ENCODE measurements around the gene CXorf65.

Gene CXorf65

GRCh38 chrX:71067712-71068043 is 38.9 kb downstream of the CXorf65 start:
- Histone ChIP-seq H3K36me3 (ENCODE audit: control insufficient read depth, insufficient read depth, low read length) (no peaks in the 10 kb centered on the region), H3K9ac (no peak overlapping the region), H3K9me3 (ENCODE audit: control insufficient read depth, low read length) (no peaks in the 10 kb centered on the region), H3K27me3 (ENCODE audit: control insufficient read depth, insufficient read depth, low read length) (no peaks in the 10 kb centered on the region), H3K4me2 (ENCODE audit: low read length) (peak overlapping the region; percentile 62), H2AFZ (peak overlapping the region; percentile 85), H3K4me1 (peaks cover 4% of the 10 kb centered on the region), H3K79me2 (peaks cover 8% of the 10 kb centered on the region), H3K4me3 (ENCODE audit: low read depth, low read length) (peak overlapping the region; percentile 76), H3K27ac (peak overlapping the region; percentile 87)
- TF ChIP-seq, protein P1, sequence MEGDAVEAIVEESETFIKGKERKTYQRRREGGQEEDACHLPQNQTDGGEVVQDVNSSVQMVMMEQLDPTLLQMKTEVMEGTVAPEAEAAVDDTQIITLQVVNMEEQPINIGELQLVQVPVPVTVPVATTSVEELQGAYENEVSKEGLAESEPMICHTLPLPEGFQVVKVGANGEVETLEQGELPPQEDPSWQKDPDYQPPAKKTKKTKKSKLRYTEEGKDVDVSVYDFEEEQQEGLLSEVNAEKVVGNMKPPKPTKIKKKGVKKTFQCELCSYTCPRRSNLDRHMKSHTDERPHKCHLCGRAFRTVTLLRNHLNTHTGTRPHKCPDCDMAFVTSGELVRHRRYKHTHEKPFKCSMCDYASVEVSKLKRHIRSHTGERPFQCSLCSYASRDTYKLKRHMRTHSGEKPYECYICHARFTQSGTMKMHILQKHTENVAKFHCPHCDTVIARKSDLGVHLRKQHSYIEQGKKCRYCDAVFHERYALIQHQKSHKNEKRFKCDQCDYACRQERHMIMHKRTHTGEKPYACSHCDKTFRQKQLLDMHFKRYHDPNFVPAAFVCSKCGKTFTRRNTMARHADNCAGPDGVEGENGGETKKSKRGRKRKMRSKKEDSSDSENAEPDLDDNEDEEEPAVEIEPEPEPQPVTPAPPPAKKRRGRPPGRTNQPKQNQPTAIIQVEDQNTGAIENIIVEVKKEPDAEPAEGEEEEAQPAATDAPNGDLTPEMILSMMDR (IDR thresholded peaks at IDR 0.05): no peak

DNA sequence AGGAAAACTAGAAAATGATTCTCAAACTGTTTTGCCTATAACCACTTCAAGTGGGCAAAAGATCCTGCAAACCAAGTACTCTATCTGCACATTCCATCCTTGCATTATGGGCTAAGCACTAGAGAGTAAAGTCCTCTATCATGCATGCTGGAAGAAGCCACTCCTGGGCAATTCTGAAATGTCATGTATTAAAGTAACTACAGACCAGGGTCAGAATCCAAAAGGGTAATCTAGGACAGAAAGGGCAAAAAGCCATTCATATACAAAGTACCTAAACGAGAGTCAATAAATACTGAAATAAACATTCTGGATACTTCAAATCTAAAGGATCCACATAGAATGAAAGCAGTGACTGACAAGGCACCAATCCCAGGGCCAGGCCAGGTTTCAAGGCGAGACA is 39.5 kb downstream of the CXorf65 start:
- no peaks in the 10 kb centered on the region for H3K9me3 ChIP-seq (ENCODE audit: control insufficient read depth, low read length)
- peak overlapping the region; percentile 62 for H3K4me2 ChIP-seq (ENCODE audit: low read length)
- peak overlapping the region; percentile 87 for H3K27ac ChIP-seq
- no peaks in the 10 kb centered on the region for H3K36me3 ChIP-seq (ENCODE audit: control insufficient read depth, insufficient read depth, low read length)
- H3K4me3 ChIP-seq (ENCODE audit: low read depth, low read length): peak overlapping the region; percentile 76
- peaks cover 8% of the 10 kb centered on the region for H3K79me2 ChIP-seq
- H3K4me1 ChIP-seq: peaks cover 4% of the 10 kb centered on the region
- H3K27me3 ChIP-seq (ENCODE audit: control insufficient read depth, insufficient read depth, low read length): no peaks in the 10 kb centered on the region
- TF ChIP-seq, protein P1 (IDR thresholded peaks at IDR 0.05): no peak
- peak overlapping the region; percentile 85 for H2AFZ ChIP-seq
- H3K9ac ChIP-seq: no peak overlapping the region

- Histone ChIP-seq H3K36me3 (ENCODE audit: control insufficient read depth, insufficient read depth, low read length) (no peaks in the 10 kb centered on the region), H3K27me3 (ENCODE audit: control insufficient read depth, insufficient read depth, low read length) (no peaks in the 10 kb centered on the region), H3K79me2 (peaks cover 4% of the 10 kb centered on the region), H3K9ac (no peak overlapping the region), H2AFZ (no peak overlapping the region), H3K4me1 (peaks cover 4% of the 10 kb centered on the region), H3K4me3 (ENCODE audit: low read depth, low read length) (no peak overlapping the region), H3K9me3 (ENCODE audit: control insufficient read depth, low read length) (no peaks in the 10 kb centered on the region), H3K4me2 (ENCODE audit: low read length) (no peak overlapping the region), H3K27ac (no peak overlapping the region)
- TF ChIP-seq, protein P1 (IDR thresholded peaks at IDR 0.05): no peak
Observed at GRCh38 chrX:71060127-71060526, 46.4 kb downstream of the CXorf65 start.

- Histone ChIP-seq H3K27ac (no peak overlapping the region), H3K9me3 (ENCODE audit: control insufficient read depth, low read length) (no peaks in the 10 kb centered on the region)
- TF ChIP-seq, protein P1 (IDR thresholded peaks at IDR 0.05): no peak
Observed at GRCh38 chrX:71057848-71058530, 48.6 kb downstream of the CXorf65 start.

GRCh38 chrX:71056867-71057266 is 49.7 kb downstream of the CXorf65 start:
- no peaks in the 10 kb centered on the region for H3K4me1 ChIP-seq
- H3K27ac ChIP-seq: no peak overlapping the region
- no peak overlapping the region for H3K4me2 ChIP-seq (ENCODE audit: low read length)
- no peaks in the 10 kb centered on the region for H3K36me3 ChIP-seq (ENCODE audit: control insufficient read depth, insufficient read depth, low read length)
- H2AFZ ChIP-seq: no peak overlapping the region
- no peak overlapping the region for H3K9ac ChIP-seq
- H3K9me3 ChIP-seq (ENCODE audit: control insufficient read depth, low read length): no peaks in the 10 kb centered on the region
- no peaks in the 10 kb centered on the region for H3K79me2 ChIP-seq
- H3K27me3 ChIP-seq (ENCODE audit: control insufficient read depth, insufficient read depth, low read length): no peaks in the 10 kb centered on the region
- no peak overlapping the region for H3K4me3 ChIP-seq (ENCODE audit: low read depth, low read length)
- TF ChIP-seq, protein P1 (IDR thresholded peaks at IDR 0.05): no peak

More at GRCh38 chrX:71057848-71058530, 48.6 kb downstream of the CXorf65 start:
- Histone ChIP-seq H3K36me3 (ENCODE audit: control insufficient read depth, insufficient read depth, low read length) (no peaks in the 10 kb centered on the region), H3K9ac (no peak overlapping the region), H3K27me3 (ENCODE audit: control insufficient read depth, insufficient read depth, low read length) (no peaks in the 10 kb centered on the region), H3K4me2 (ENCODE audit: low read length) (no peak overlapping the region), H2AFZ (no peak overlapping the region), H3K79me2 (peaks cover 2% of the 10 kb centered on the region), H3K4me3 (ENCODE audit: low read depth, low read length) (no peak overlapping the region), H3K4me1 (no peaks in the 10 kb centered on the region)
